Liver (tissue), 9 donors: ENCODE measurements around the gene PNLIPRP2. TPM values are rescaled to one million over a fixed set of nuclear protein-coding genes. Genes with fewer than 3 reads are reported as not detected.

Experiments
- DNase-seq: peaks from one replicate; pipeline ENCODE4 v3.0.0-alpha.2; 2017; ENCODE audit warnings: low spot score
- H3K27ac ChIP-seq, 2 donors: one replicate each; pipeline ENCODE4 v1.7.0; 2013; ENCODE audit warnings: inconsistent platforms in 2 of 2, low read length in 2 of 2, control low read depth in 1 of 2, low read depth in 1 of 2, mild to moderate bottlenecking in 1 of 2
- H3K27me3 ChIP-seq, 4 donors: one replicate each; pipeline versions ENCODE4 v1.6.1 to v1.7.0; 2013; ENCODE audit warnings: low read length in 3 of 4, inconsistent platforms in 1 of 4, mild to moderate bottlenecking in 1 of 4, moderate library complexity in 1 of 4; ENCODE audit not compliant: control insufficient read depth in 4 of 4, insufficient read depth in 4 of 4
- H3K36me3 ChIP-seq, 4 donors: one replicate each; pipeline versions ENCODE4 v1.6.1 to v1.7.0; 2013; ENCODE audit warnings: low read length in 3 of 4, mild to moderate bottlenecking in 3 of 4, low read depth in 1 of 4, moderate library complexity in 1 of 4; ENCODE audit not compliant: control insufficient read depth in 4 of 4, insufficient read depth in 3 of 4
- H3K4me1 ChIP-seq, 4 donors: one replicate each; pipeline versions ENCODE4 v1.6.1 to v1.7.0; 2013; ENCODE audit warnings: low read length in 3 of 4, mild to moderate bottlenecking in 3 of 4, moderate library complexity in 1 of 4; ENCODE audit not compliant: control insufficient read depth in 4 of 4, insufficient read depth in 4 of 4
- H3K4me3 ChIP-seq, 3 donors: one replicate each; pipeline versions ENCODE4 v1.6.1 to v1.7.0; 2013; ENCODE audit warnings: low read length in 3 of 3, control low read depth in 1 of 3, low read depth in 1 of 3, mild to moderate bottlenecking in 1 of 3
- H3K9ac ChIP-seq, 2 donors: one replicate each; pipeline ENCODE4 v1.7.0; 2013; ENCODE audit warnings: low read length in 2 of 2, mild to moderate bottlenecking in 2 of 2, moderate library complexity in 2 of 2, control low read depth in 1 of 2, low read depth in 1 of 2
- H3K9me3 ChIP-seq, 4 donors: one replicate each; pipeline versions ENCODE4 v1.6.1 to v1.7.0; 2013; ENCODE audit warnings: low read length in 3 of 4; ENCODE audit not compliant: control insufficient read depth in 4 of 4
- EGR1 ChIP-seq, 2 donors: IDR thresholded peaks; 2 replicates each; pipeline ENCODE4 v1.6.1; 2016 to 2018; ENCODE audit warnings: antibody characterized with exemption in 2 of 2, low read depth in 2 of 2
- FOXA1 ChIP-seq: IDR thresholded peaks from 2 replicates; pipeline ENCODE4 v1.6.1; 2016; ENCODE audit warnings: antibody characterized with exemption
- FOXA2 ChIP-seq: IDR thresholded peaks from 2 replicates; pipeline ENCODE4 v1.6.1; 2016; ENCODE audit warnings: antibody characterized with exemption
- HNF4A ChIP-seq, 2 donors: conservative IDR thresholded peaks; 2 replicates each; pipeline ENCODE4 v1.6.1; 2016; ENCODE audit warnings: antibody characterized with exemption in 2 of 2, mild to moderate bottlenecking in 2 of 2
- HNF4G ChIP-seq: IDR thresholded peaks from 2 replicates; pipeline ENCODE4 v1.6.1; 2016; ENCODE audit warnings: antibody characterized with exemption
- NR2F2 ChIP-seq: IDR thresholded peaks from 2 replicates; pipeline ENCODE4 v1.6.1; 2016; ENCODE audit warnings: antibody characterized with exemption
- RAD21 ChIP-seq, 2 donors: IDR thresholded peaks; 2 replicates each; pipeline ENCODE4 v1.6.1; 2016; ENCODE audit warnings: antibody characterized with exemption in 2 of 2, mild to moderate bottlenecking in 2 of 2
- RXRA ChIP-seq, 2 donors: IDR thresholded peaks; 2 replicates each; pipeline ENCODE4 v1.6.1; 2017 to 2018; ENCODE audit warnings: antibody characterized with exemption in 2 of 2, mild to moderate bottlenecking in 1 of 2
- SP1 ChIP-seq: IDR thresholded peaks from 2 replicates; pipeline ENCODE4 v1.6.1; 2018; ENCODE audit warnings: antibody characterized with exemption, mild to moderate bottlenecking
- TAF1 ChIP-seq: conservative IDR thresholded peaks from 2 replicates; pipeline ENCODE4 v1.6.1; 2016; ENCODE audit warnings: antibody characterized with exemption, mild to moderate bottlenecking
- YY1 ChIP-seq: IDR thresholded peaks from 2 replicates; pipeline ENCODE4 v1.6.1; 2016; ENCODE audit warnings: antibody characterized with exemption, mild to moderate bottlenecking
- WGBS: extraction: QIAGEN DNeasy Blood & Tissue Kit; methylation state at CpG from one replicate; pipeline ENCODE4 v1.1.7; 2013; 5-methylcytosine and 5-hydroxymethylcytosine counted together
- polyA plus RNA-seq, 2 donors: library from polyadenylated mRNA; stranded (reverse) in 1 of 2; unstranded in 1 of 2; fragments of 200-250 nt in 1 of 2; fragments of >200 nt in 1 of 2; fragmentation: Nextera tagmentation in 1 of 2; extraction: Ambion mirVana in 1 of 2; gene quantifications; one replicate each; pipeline versions ENCODE4 v1.2.1 to v1.2.3, GENCODE V29; 2013 to 2015
- total RNA-seq, 2 donors: library from RNA; depleted of rRNA; stranded (reverse); fragments of >200 nt; gene quantifications; one replicate each; pipeline ENCODE4 v1.2.3, GENCODE V29; 2014
- TF ChIP-seq, protein P1 (sequence below): IDR thresholded peaks from 2 replicates; pipeline ENCODE4 v1.6.1; 2016; ENCODE audit warnings: antibody characterized with exemption
- TF ChIP-seq, protein P2 (sequence below): IDR thresholded peaks from 2 replicates; pipeline ENCODE4 v1.6.1; 2016; ENCODE audit warnings: antibody characterized with exemption
- TF ChIP-seq, protein P3 (sequence below): IDR thresholded peaks from 2 replicates; pipeline ENCODE4 v1.6.1; 2016; ENCODE audit warnings: antibody characterized with exemption, mild to moderate bottlenecking
- donor health status: healthy.
- donor health status: healthy.
- donor health status: healthy.
- donor health status: healthy.
- donor health status: healthy.

The PNLIPRP2 gene
- total and polyA plus RNA-seq, 4 donors: not detected

DNA sequence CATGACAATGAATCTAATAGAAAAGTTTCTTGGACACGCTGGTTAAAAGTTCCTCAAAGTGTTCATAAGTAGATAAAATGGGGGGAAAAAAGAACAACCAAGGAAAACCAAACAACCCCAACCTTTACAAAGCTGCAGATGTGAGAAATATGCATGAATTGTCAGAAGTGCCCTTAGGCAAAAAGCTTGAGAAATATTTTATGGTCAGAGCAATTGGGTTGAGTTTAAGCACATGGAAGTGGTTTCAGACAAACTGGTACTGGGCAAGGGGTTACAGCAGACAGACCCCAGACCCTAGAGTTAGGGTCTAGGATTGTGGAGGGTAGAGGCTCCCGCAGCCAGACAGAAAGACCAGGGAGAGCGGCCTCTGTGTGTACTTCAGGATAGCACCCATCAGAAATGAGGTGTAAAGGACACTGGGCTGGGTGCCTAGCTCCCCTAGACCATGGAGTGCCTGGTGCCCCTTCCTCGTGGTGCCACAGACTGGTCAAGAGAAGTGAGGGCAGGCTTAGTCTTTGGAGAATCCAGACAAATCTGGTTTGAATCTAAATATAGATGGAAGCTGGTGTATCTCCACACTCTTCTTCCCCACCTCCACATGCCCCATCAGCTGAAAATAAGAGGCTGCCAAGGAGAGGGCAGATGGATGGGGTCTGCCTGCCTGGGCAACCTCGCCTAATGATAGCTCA, 37.3 kb downstream of the PNLIPRP2 start:
- Histone ChIP-seq H3K9me3 (no peaks in the 10 kb centered on the region), H3K27me3 (peaks cover 0 to 13% (median 0%) of the 10 kb centered on the region in 4 donors), H3K9ac (no peak overlapping the region), H3K27ac (no peak overlapping the region), H3K36me3 (no peaks in the 10 kb centered on the region), H3K4me3 (no peak overlapping the region), H3K4me1 (no peaks in the 10 kb centered on the region)
- DNase-seq: no peak
- WGBS: 89% methylated on average over 5 of the region's 5 CpGs
- TF ChIP-seq HNF4G: no peak
- TF ChIP-seq, protein P1, sequence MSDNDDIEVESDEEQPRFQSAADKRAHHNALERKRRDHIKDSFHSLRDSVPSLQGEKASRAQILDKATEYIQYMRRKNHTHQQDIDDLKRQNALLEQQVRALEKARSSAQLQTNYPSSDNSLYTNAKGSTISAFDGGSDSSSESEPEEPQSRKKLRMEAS: no peak
- TF ChIP-seq, protein P2, sequence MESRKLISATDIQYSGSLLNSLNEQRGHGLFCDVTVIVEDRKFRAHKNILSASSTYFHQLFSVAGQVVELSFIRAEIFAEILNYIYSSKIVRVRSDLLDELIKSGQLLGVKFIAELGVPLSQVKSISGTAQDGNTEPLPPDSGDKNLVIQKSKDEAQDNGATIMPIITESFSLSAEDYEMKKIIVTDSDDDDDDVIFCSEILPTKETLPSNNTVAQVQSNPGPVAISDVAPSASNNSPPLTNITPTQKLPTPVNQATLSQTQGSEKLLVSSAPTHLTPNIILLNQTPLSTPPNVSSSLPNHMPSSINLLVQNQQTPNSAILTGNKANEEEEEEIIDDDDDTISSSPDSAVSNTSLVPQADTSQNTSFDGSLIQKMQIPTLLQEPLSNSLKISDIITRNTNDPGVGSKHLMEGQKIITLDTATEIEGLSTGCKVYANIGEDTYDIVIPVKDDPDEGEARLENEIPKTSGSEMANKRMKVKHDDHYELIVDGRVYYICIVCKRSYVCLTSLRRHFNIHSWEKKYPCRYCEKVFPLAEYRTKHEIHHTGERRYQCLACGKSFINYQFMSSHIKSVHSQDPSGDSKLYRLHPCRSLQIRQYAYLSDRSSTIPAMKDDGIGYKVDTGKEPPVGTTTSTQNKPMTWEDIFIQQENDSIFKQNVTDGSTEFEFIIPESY: no peak
- TF ChIP-seq, protein P3, sequence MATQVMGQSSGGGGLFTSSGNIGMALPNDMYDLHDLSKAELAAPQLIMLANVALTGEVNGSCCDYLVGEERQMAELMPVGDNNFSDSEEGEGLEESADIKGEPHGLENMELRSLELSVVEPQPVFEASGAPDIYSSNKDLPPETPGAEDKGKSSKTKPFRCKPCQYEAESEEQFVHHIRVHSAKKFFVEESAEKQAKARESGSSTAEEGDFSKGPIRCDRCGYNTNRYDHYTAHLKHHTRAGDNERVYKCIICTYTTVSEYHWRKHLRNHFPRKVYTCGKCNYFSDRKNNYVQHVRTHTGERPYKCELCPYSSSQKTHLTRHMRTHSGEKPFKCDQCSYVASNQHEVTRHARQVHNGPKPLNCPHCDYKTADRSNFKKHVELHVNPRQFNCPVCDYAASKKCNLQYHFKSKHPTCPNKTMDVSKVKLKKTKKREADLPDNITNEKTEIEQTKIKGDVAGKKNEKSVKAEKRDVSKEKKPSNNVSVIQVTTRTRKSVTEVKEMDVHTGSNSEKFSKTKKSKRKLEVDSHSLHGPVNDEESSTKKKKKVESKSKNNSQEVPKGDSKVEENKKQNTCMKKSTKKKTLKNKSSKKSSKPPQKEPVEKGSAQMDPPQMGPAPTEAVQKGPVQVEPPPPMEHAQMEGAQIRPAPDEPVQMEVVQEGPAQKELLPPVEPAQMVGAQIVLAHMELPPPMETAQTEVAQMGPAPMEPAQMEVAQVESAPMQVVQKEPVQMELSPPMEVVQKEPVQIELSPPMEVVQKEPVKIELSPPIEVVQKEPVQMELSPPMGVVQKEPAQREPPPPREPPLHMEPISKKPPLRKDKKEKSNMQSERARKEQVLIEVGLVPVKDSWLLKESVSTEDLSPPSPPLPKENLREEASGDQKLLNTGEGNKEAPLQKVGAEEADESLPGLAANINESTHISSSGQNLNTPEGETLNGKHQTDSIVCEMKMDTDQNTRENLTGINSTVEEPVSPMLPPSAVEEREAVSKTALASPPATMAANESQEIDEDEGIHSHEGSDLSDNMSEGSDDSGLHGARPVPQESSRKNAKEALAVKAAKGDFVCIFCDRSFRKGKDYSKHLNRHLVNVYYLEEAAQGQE: no peak
- TF ChIP-seq RAD21 (IDR thresholded peaks at IDR 0.05): no peak
- TF ChIP-seq YY1: no peak
- no peak for TF ChIP-seq FOXA1
- no peak for TF ChIP-seq NR2F2

DNA sequence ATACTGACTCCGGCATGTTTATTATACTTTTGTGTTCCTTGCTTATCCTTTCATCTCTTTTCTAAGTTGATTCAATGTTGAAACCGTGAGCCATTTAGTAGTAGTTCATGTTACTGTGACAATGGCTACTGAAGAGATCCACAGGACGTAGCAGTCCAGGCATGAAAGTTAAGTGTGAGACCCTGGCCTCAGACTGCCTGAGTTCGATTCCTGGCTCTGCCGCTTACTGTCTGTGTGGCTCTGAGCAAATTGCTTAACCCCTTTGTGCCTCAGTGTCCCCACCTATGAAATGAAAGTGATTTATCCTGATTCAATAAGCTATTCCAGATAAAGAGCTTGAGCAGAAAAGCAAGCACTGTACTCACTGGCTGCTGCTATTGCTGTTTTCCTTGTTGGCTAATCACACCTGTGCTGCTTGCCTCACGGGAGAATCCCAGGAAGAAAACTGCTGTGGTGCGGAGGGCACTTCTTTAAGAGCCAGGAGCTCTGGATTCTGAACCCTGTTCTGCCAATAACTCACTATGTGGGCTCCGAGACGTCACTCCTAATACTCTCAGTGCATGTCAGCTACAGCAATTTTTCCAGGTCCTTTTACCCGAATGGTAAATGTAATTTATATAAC, 38.4 kb downstream of the PNLIPRP2 start:
- H3K9ac ChIP-seq: no peak overlapping the region
- DNase-seq: no peak
- 78% methylated on average over 10 of the region's 10 CpGs for WGBS
- H3K27me3 ChIP-seq: peaks cover 0 to 13% (median 0%) of the 10 kb centered on the region in 4 donors
- H3K4me3 ChIP-seq: no peak overlapping the region
- H3K27ac ChIP-seq: no peak overlapping the region
- H3K4me1 ChIP-seq: no peaks in the 10 kb centered on the region
- H3K36me3 ChIP-seq: no peaks in the 10 kb centered on the region
- TF ChIP-seq HNF4G (no peak), HNF4A (conservative IDR thresholded peaks at IDR 0.05) (no peak), YY1 (no peak), FOXA1 (no peak), RXRA (IDR thresholded peaks at IDR 0.05) (no peak), TAF1 (no peak), FOXA2 (no peak), NR2F2 (no peak), SP1 (no peak), EGR1 (IDR thresholded peaks at IDR 0.05; ENCODE audit: low read depth in 2 of 2) (no peak)
- TF ChIP-seq, protein P2: no peak
- TF ChIP-seq, protein P3: no peak
- no peaks in the 10 kb centered on the region for H3K9me3 ChIP-seq
